ENCODE results near the gene CYS1.

- TF ChIP-seq CTCF (optimal IDR thresholded peaks at IDR 0.05 in 1 of 3, IDR thresholded peaks at IDR 0.05 in 1 of 3, conservative IDR thresholded peaks at IDR 0.05 in 1 of 3; ENCODE audit: extremely low read depth in 1 of 3, insufficient read depth in 2 of 3, low read length in 3 of 3), result no peak
- TF ChIP-seq EZH2 (IDR thresholded peaks at IDR 0.05; ENCODE audit: low read length), result no peak
These were observed 29.1 kb upstream of the CYS1 start for GRCh38 chr2:10109311-10109710.
